GM19397 (cell line): ENCODE measurements around the gene CRYBA2.

ENCODE experiments used
- ATAC-seq: cut with Tn5 transposase; IDR thresholded peaks from one replicate; pipeline ENCODE4 v1.9.1; 2021; ENCODE audit warnings: mild to moderate bottlenecking, moderate library complexity; ENCODE audit not compliant: unreplicated experiment

CRYBA2 gene

DNA sequence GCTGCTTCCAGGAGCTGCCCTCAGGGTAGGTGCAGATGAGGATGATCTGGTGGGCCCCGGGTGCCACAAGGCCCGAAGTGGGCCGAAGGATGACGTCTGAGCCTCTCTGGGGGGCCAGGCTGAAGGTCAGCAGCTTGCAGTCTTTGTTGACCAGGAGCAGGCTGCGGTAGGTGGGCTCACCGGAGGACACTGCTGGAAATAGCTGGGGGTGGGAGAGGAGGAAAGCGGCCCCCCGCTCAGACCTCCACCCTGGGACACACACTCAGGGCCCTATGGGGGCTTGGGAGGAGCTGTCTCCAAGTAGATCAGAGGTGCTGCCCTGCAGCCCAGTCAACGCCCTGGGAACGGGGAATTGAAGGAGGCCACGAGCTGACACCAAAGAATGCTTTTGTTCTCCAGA lies 30.8 kb upstream of the CRYBA2 start:
- ATAC-seq: no peak

DNA sequence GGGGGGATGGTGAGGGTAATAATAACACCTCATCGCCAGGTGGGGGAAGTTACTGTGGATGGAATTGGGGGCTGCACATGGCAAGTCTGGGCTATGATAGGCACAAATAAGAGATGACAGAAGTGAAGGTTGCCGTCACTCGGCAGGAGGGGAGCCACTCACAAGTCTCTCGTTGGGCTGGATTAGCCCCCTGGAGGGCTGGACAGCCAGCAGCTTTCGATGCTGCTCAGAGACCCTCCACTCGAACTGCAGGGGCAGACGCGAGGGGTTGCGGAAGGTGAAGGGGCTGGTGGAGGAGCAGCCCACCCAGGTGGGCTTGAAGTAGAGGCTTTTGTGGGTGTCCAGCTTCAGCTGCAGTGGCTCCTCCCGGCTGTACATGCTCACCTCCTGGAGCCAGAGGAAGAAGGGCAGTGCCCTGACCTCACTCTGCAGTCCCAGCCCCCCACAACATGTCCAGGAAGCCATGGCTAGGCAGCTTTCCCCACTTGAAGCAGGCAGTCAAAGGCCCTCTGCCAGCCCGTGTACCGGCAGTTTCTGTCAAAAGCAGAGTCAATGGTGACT lies 29.9 kb upstream of the CRYBA2 start:
- no peak for ATAC-seq

- ATAC-seq: no peak
These were observed 29.4 kb upstream of the CRYBA2 start for GRCh38 chr2:219022616-219023015.

- no peak for ATAC-seq
These were observed 28.8 kb upstream of the CRYBA2 start for GRCh38 chr2:219022041-219022440.

DNA sequence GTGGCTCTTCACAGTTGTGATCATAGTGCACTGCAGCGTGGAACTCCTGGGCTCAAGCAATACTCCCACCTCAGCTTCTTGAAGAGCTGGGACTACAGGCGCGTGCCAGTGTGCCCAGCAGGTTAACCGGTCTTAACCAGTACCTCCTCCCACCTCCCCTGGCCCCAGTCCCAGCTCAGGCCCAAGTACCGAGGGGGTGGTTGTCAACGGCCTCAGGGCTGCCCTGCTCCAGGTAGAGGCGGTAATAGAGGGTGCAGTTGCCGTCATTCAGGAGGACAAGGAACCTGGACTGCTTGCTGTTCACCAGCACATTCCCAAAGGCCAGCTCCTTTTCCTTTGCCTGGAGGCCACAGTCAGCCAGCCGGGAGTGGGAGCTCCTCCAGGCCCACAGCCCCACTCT lies 28.4 kb upstream of the CRYBA2 start:
- no peak for ATAC-seq

DNA sequence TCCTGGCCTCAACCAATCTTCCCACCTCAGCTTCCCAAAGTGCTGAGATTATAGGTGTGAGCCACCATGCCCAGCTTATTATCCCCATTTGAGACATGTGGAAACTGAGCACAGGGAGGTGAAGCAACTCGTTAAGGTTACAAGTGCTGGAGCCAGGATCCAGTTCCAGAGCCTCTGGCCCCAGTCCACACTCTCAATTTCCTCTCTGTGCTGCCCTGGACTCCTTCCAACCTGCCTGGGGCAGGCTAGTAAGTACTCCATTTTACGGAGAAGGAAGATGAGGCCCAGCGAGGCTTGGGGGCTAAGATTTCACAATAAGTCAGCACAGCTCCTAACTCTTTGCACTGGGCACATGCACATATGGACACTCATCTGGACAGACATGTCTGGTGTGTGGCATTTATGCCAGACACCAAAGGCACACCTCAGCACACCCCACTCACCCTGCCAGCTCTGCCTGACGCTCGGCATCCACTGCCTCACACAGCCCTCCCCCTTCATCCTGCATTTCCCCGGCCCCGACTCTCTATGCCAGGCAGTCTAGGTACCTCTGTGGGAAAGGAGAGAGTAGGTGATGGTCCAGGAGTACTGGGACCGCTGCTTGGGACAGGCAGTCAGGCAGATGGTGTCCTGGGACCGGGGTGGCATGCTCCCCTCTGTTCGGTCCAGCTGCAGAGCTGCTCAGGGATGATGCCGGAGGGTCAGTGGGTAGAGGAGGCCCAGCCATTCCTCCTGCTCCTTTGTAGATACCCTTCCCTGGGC lies 27.6 kb upstream of the CRYBA2 start:
- ATAC-seq: no peak

DNA sequence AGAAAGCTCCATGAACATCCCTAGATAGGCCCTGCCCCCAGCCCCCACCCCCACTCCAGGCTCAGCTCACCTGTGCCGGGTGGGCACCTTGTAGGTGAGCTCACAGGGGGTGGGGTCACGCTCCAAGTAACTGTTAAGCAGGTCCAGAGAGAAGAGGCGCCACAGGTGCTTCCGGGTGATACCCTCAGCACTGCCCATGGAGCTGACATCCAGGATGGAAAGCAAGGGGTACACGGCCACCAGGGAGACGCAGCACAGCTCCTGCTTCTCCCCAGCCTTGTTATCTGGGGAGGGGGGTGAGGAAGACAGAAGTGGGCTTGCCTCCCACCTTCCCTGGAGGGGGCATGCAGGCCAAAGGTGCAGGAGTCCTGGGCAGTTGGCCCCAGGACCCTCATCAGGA lies 26.2 kb upstream of the CRYBA2 start:
- no peak for ATAC-seq

DNA sequence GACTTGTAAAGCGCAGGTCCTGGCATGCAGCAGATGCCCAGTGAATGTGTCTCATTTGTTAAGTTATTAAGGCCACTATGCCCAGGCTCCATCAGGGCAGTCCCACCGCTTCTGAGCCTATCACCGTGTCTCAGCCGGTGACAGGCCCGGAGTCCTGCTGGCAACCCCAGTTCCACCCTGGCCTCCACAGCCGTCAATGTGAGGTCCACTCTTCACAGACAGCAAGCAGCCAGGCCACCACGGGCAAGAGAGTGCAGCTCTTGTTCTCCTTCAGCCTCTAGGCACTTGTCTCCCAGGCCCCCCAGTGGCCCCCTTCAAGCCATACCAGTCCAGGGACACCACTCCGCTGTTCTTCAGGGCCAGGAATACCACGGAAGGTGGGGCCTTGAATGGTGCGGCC lies 25.5 kb upstream of the CRYBA2 start:
- no peak for ATAC-seq

GRCh38 chr2:219018286-219018685 lies 25.1 kb upstream of the CRYBA2 start:
- ATAC-seq: no peak

DNA sequence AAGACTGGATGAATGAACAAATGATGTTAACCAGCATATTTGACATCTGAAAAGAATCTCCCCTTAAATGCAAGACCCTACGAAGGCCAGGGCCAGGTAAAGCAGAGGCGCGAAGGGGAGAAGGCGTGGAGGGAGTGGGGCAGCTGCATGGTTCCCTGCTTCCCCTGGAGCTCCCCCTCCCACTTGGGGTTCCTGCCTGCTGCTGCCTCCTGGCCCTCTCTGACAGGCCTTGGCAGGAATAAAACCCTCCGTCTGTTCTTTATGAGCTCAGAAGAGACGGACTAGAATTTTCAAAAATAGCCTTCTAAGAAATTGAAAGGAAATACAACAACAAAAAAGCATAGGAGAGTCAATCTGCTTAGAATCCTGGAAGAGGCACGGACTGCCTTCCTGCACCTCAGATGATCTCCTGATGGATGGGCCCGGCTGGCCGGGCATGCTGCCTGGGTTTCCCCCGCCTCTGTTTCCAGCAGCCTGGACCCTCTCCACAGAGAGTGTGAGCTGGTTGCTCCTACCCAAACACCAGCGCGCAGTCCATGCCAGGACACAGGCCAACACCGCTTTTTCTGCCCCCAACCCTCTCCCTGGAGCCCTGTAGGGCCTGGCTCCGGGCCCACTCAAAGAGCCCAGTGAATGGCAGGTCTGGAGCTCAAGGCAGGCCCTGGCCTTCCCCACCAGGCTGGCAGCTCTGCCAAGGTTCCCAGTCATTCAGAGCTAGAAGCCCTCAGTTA lies 24.1 kb upstream of the CRYBA2 start:
- ATAC-seq: no peak

- no peak for ATAC-seq
These were observed 23.5 kb upstream of the CRYBA2 start for GRCh38 chr2:219016721-219017120.

DNA sequence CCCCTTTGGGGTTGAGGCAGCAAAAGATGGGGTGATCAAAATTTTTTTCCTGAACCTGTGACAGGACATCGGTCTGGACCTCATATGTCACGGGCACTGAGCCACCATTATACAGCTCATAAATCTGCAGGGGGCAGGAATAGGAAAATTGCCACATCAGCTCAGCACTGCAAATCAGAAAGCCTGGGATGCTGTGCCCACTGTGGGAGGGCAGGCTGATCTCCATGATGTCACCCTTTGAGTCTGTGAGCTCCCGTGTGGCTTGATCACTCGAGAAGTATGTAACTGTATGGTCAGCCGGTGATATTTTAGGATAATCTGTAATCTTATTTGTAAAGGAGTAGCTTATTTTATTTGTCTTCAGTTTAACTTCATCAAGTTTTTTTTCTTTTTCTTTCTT lies 17.7 kb upstream of the CRYBA2 start:
- no peak for ATAC-seq

- no peak for ATAC-seq
These were observed 17.0 kb upstream of the CRYBA2 start for GRCh38 chr2:219010162-219010756.

DNA sequence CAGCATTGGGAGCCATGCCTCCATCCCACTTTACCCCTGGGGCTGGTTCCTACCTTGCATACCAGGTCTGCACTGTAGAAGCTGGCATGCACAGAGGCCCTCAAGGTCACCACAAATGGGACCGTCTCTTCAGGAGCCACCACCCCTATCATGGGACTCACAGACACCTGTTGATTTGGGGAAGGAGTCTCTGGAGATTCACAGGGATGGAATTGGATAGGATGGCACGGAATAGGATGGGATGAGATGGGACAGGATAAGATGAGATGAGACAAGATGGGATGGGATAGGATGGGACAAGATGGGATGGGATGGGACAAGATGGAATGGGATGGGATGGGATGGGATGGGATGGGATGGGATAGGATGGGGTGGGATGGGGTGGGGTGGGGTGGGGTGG lies 16.1 kb upstream of the CRYBA2 start:
- ATAC-seq: no peak

GRCh38 chr2:219003979-219004378 lies 10.8 kb upstream of the CRYBA2 start:
- no peak for ATAC-seq

- ATAC-seq: no peak
These were observed 10.0 kb upstream of the CRYBA2 start for GRCh38 chr2:219003267-219003634.

DNA sequence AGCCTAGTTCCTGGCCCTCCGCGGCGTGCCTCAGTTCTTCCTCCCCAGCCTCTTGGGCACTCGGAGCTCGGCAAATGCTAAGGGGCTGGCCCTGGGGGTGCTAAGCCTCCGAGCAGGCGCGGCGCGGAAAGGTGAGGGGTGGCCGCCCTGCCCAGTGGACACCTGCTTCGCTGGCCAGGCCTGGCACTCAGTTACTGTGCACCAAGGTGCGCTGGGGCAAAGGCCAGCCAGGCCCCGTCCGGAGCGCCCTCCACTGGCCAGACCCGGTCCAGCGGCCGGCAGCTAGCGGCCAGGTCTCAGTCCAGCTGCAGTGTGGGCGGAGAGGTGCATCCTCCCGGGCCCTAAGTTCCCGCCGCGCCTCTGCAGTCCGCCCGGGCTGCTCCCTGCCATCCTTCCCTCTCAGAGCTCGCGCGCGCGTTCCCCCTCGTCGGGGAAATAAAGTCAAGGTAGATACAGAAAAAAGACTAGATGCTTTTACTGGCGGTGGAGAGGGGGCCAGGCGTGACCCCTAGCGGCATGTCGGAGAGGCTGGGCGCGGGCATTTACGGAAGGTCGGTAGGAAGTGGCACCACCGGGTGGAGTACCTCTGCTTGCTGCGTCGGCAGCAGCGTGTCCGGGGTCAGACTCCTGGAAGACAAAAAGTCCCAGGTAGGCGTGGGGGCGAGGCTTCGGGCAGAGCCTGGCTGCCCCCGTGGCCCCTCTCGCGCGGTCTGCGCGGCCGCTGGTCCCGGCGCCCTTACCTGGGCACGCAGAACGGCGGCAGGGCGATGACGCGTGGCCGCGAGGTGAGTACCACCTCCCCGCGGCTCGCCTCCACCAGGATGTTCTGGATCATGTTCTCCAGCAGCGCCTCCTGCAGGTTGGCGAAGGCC lies 9.4 kb upstream of the CRYBA2 start:
- ATAC-seq: no peak

- ATAC-seq: no peak
These were observed 8.6 kb upstream of the CRYBA2 start for GRCh38 chr2:219001577-219002394.

- no peak for ATAC-seq
These were observed 7.9 kb upstream of the CRYBA2 start for GRCh38 chr2:219001100-219001576.

DNA sequence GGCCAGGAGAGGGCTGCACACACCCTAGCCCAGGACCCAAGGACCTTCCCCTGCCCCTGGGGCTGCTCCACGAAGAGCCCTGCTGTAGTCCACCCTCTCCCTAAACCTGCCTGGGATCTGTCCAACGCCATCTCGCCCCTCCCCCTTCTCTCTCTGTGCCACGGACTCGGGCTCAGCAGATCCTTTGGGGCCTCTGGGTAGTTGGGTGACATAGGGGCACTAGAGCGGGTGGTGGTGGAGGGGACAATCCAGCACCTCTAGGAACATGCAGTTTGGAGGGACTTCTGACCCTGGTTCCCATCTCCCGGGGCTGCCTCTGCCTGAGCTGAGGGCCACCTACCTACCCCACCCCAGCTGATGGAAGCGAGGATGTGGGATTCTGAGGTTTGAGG lies 7.3 kb upstream of the CRYBA2 start:
- ATAC-seq: no peak
